Smooth muscle cell (in vitro differentiated cells): ENCODE measurements around the gene DEXI. TPM values are rescaled to one million over a fixed set of nuclear protein-coding genes. Genes with fewer than 3 reads are reported as not detected.

Source experiments
- DNase-seq: peaks from one replicate; lab custom pipeline; 2025; ENCODE audit not compliant: unreplicated experiment; lab: John Stamatoyannopoulos, UW
- H2AFZ ChIP-seq: fragments of 200-600 bp; sonication (generic); 2 replicates; pipeline ENCODE4 v1.6.0; 2016; ENCODE audit warnings: antibody characterized with exemption, low read depth, mild to moderate bottlenecking
- H3F3A ChIP-seq: fragments of 200-600 bp; sonication (generic); 2 replicates; pipeline ENCODE4 v1.6.0; 2017; ENCODE audit warnings: antibody characterized with exemption, low read depth
- H3K27ac ChIP-seq: fragments of 200-600 bp; sonication (generic); 2 replicates; pipeline ENCODE4 v1.5.1; 2016; ENCODE audit warnings: low read depth, mild to moderate bottlenecking
- H3K27me3 ChIP-seq: fragments of 200-600 bp; sonication (generic); 2 replicates; pipeline ENCODE4 v1.6.1; 2016; ENCODE audit warnings: low read depth, mild to moderate bottlenecking
- H3K36me3 ChIP-seq: fragments of 200-600 bp; sonication (generic); 2 replicates; pipeline ENCODE4 v1.5.1; 2016; ENCODE audit warnings: low read depth
- H3K4me1 ChIP-seq: fragments of 200-600 bp; sonication (generic); 2 replicates; pipeline ENCODE4 v1.5.1; 2016; ENCODE audit warnings: low read depth
- H3K4me2 ChIP-seq: fragments of 200-600 bp; sonication (generic); 2 replicates; pipeline ENCODE4 v1.6.0; 2016; ENCODE audit warnings: mild to moderate bottlenecking
- H3K4me3 ChIP-seq: fragments of 200-600 bp; sonication (generic); 2 replicates; pipeline ENCODE4 v1.5.1; 2016; ENCODE audit warnings: mild to moderate bottlenecking
- H3K79me2 ChIP-seq: fragments of 200-600 bp; sonication (generic); 2 replicates; pipeline ENCODE4 v1.6.0; 2016; ENCODE audit warnings: low read depth, mild to moderate bottlenecking
- H3K9ac ChIP-seq: fragments of 200-600 bp; sonication (generic); 2 replicates; pipeline ENCODE4 v1.6.0; 2016; ENCODE audit warnings: low read depth
- H3K9me3 ChIP-seq: fragments of 200-600 bp; sonication (generic); replicated peaks from 2 replicates; pipeline ENCODE4 v1.5.1; 2016; ENCODE audit warnings: low read depth
- H4K20me1 ChIP-seq: fragments of 200-600 bp; sonication (generic); 2 replicates; pipeline ENCODE4 v1.6.0; 2016; ENCODE audit warnings: low read depth
- WGBS: methylation state at CpG from one replicate; pipeline ENCODE4 v1.1.7; 2016; ENCODE audit warnings: low lambda C conversion rate; 5-methylcytosine and 5-hydroxymethylcytosine counted together
- polyA plus RNA-seq: library from polyadenylated mRNA; unstranded; fragments of >200 nt; fragmentation: Nextera tagmentation; extraction: Ambion mirVana; gene quantifications from 2 replicates; pipeline ENCODE4 v1.2.1, GENCODE V29; 2016
- total RNA-seq: library from RNA; depleted of rRNA; stranded (reverse); fragments of >200 nt; gene quantifications from 2 replicates; pipeline ENCODE4 v1.2.3, GENCODE V29; 2014
- TF ChIP-seq, protein P1 (sequence below): fragments of 200-600 bp; sonication (generic); IDR thresholded peaks from 2 replicates; pipeline ENCODE4 v1.5.1; 2017; ENCODE audit warnings: borderline replicate concordance, mild to moderate bottlenecking, antibody characterized with exemption; ENCODE audit not compliant: insufficient read depth, poor library complexity, severe bottlenecking

The DEXI gene
- total and polyA plus RNA-seq, 2 experiments from 2014 or later, result 58.5 to 71.8 TPM

DNA sequence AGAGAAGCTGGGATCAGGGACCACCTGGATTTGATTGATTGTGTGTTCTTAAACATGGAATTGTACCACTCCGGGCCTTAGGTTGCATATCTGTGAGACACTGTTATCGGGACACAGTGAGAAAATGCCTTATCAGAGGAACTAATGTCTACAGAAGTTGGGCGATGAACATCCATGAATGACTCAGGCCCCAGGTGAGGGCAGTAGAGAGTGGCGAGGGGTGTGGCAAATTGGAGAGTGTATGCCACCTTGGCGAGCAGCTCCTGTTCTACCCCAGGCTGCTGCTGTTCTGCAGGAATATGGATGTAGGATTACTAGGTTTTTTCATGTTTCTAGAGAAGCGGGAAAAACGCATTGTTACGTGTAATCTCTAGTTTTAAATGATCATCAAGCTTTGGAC, 40.9 kb upstream of the DEXI start:
- H3K27me3 ChIP-seq, result no peaks in the 10 kb centered on the region
- peaks cover 5% of the 10 kb centered on the region for H3F3A ChIP-seq
- H3K79me2 ChIP-seq, result no peaks in the 10 kb centered on the region
- H3K9me3 ChIP-seq, result no peaks in the 10 kb centered on the region
- 92% methylated on average over 8 of the region's 8 CpGs for WGBS
- TF ChIP-seq, protein P1, sequence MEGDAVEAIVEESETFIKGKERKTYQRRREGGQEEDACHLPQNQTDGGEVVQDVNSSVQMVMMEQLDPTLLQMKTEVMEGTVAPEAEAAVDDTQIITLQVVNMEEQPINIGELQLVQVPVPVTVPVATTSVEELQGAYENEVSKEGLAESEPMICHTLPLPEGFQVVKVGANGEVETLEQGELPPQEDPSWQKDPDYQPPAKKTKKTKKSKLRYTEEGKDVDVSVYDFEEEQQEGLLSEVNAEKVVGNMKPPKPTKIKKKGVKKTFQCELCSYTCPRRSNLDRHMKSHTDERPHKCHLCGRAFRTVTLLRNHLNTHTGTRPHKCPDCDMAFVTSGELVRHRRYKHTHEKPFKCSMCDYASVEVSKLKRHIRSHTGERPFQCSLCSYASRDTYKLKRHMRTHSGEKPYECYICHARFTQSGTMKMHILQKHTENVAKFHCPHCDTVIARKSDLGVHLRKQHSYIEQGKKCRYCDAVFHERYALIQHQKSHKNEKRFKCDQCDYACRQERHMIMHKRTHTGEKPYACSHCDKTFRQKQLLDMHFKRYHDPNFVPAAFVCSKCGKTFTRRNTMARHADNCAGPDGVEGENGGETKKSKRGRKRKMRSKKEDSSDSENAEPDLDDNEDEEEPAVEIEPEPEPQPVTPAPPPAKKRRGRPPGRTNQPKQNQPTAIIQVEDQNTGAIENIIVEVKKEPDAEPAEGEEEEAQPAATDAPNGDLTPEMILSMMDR, result no peak
- H3K27ac ChIP-seq, result no peak overlapping the region
- peaks cover 6% of the 10 kb centered on the region for H3K4me1 ChIP-seq
- H3K4me3 ChIP-seq, result no peak overlapping the region
- H2AFZ ChIP-seq, result no peak overlapping the region
- H3K36me3 ChIP-seq, result no peaks in the 10 kb centered on the region
- no peak overlapping the region for H3K4me2 ChIP-seq
- no peak overlapping the region for H3K9ac ChIP-seq
- DNase-seq, result no peak
- H4K20me1 ChIP-seq, result peaks cover 4% of the 10 kb centered on the region

DNA sequence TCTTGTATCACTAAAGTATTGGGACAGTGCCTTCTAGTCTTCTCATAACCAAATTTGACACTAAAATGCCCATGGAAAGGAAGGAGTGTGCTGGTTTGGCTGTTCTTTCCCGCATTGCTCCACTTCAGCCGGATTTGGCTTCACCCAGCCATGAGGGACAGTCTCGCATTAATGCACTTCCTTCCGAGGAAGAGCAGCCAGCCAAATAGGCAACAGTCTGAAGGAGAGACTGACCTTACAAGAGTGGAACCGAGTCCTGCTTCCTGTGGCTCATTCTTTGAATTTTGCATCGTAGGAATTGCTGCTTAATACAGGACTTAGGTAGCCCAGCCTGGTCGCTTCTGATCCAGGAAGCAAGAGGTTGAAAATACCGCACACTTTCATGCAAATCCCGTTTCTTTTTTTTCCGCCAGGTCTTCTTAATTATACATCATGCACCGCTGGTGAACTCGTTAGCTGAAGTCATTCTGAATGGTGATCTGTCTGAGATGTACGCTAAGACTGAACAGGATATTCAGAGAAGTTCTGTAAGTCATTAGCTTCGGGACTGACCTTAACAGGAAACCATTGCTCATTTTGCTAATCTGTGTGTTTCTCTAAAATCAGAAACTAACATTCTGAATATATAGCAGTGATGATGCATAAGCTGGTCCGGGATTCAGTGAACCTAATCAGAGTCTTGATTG, 40.3 kb upstream of the DEXI start:
- H3K4me2 ChIP-seq, result no peak overlapping the region
- no peak overlapping the region for H3K9ac ChIP-seq
- TF ChIP-seq, protein P1, result no peak
- no peaks in the 10 kb centered on the region for H3K79me2 ChIP-seq
- peaks cover 5% of the 10 kb centered on the region for H3F3A ChIP-seq
- H2AFZ ChIP-seq, result no peak overlapping the region
- H3K4me1 ChIP-seq, result peaks cover 6% of the 10 kb centered on the region
- no peaks in the 10 kb centered on the region for H3K9me3 ChIP-seq
- H4K20me1 ChIP-seq, result peaks cover 4% of the 10 kb centered on the region
- no peaks in the 10 kb centered on the region for H3K27me3 ChIP-seq
- no peaks in the 10 kb centered on the region for H3K36me3 ChIP-seq
- peak overlapping the region; percentile 43 for H3K27ac ChIP-seq
- DNase-seq, result no peak
- WGBS, result 70% methylated on average over 15 of the region's 15 CpGs
- no peak overlapping the region for H3K4me3 ChIP-seq

DNA sequence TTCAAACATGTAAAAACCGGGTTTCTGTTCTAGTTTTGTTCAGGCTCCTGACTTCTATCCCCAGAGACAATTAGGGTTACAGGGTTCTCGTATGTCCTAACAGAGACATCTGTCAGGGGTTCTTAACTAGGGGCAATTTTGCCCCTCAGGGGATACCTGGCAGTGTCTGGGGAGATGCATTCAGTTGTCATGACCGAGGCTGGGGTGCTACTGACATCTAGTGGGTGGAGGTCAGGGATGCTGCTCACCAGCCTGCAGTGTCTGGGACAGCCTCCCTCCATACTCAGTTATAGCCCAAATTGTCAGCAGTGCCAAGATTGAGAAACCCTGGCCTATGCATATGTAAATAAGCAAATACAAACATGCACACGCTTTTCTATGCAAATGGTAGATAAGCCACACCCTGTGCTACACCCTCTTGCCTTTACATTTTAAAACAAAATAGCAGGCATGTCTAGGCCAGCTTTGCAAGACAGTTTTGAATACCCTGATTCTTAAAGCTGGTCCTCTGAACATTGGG, 39.5 kb upstream of the DEXI start:
- no peak for DNase-seq
- H3K4me1 ChIP-seq, result peaks cover 6% of the 10 kb centered on the region
- H4K20me1 ChIP-seq, result peaks cover 4% of the 10 kb centered on the region
- H3K9me3 ChIP-seq, result no peaks in the 10 kb centered on the region
- peaks cover 5% of the 10 kb centered on the region for H3F3A ChIP-seq
- no peak overlapping the region for H3K4me3 ChIP-seq
- H2AFZ ChIP-seq, result no peak overlapping the region
- H3K27ac ChIP-seq, result no peak overlapping the region
- H3K79me2 ChIP-seq, result no peaks in the 10 kb centered on the region
- H3K9ac ChIP-seq, result no peak overlapping the region
- 89% methylated on average over 4 of the region's 4 CpGs for WGBS
- TF ChIP-seq, protein P1, result peak; percentile 22
- H3K4me2 ChIP-seq, result no peak overlapping the region
- no peaks in the 10 kb centered on the region for H3K27me3 ChIP-seq
- no peaks in the 10 kb centered on the region for H3K36me3 ChIP-seq

DNA sequence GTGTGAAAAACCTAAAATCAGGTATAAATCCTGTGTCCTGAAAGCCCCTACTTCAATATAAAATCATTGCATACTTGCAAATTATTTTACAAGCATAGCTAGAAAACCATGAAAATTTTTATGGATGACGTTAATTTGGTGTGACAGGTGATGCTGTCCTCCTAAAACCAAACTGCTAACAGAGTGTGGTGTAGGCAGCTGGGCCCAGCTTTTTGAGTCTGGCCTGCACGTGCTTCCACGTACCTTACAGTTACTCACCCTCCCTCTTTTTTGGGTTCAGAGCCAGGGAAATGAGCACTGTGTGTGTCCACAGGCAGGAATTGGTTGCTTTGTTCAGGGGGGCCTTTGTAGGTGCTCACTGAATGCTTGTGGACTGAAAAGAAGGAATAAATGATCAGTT, 38.5 kb upstream of the DEXI start:
- no peak overlapping the region for H3K4me2 ChIP-seq
- no peak overlapping the region for H2AFZ ChIP-seq
- peaks cover 6% of the 10 kb centered on the region for H3K4me1 ChIP-seq
- H3K9me3 ChIP-seq, result no peaks in the 10 kb centered on the region
- 95% methylated on average over 3 of the region's 3 CpGs for WGBS
- no peaks in the 10 kb centered on the region for H3K27me3 ChIP-seq
- H3F3A ChIP-seq, result peaks cover 7% of the 10 kb centered on the region
- H3K36me3 ChIP-seq, result no peaks in the 10 kb centered on the region
- no peak overlapping the region for H3K27ac ChIP-seq
- TF ChIP-seq, protein P1, result no peak
- DNase-seq, result no peak
- no peak overlapping the region for H3K9ac ChIP-seq
- peaks cover 4% of the 10 kb centered on the region for H4K20me1 ChIP-seq
- H3K4me3 ChIP-seq, result no peak overlapping the region
- H3K79me2 ChIP-seq, result no peaks in the 10 kb centered on the region
